Activated T-cell treated with anti-CD3 and anti-CD28 coated beads, Interleukin-2, amount 50 U/mL, for 4 hours (primary cell): ENCODE data around the gene MACROD2. TPM values are rescaled to one million over a fixed set of nuclear protein-coding genes. Genes with fewer than 3 reads are reported as not detected.

Source experiments
- ATAC-seq, 2 donors: fragments of 200-7000 bp; cut with Tn5 transposase; one replicate each; pipeline ENCODE4 v1.10.0; 2021
- DNase-seq: peaks from one replicate; pipeline ENCODE4 v3.0.0-alpha.2; 2020
- H3K27me3 Mint-ChIP-seq: one replicate; pipeline ENCODE4 v1.8.0; 2021; ENCODE audit warnings: low read depth, mixed read lengths
- H3K36me3 Mint-ChIP-seq: one replicate; pipeline ENCODE4 v1.8.0; 2022; ENCODE audit warnings: mixed read lengths; ENCODE audit not compliant: insufficient read depth
- H3K4me1 Mint-ChIP-seq: one replicate; pipeline ENCODE4 v1.8.0; 2021; ENCODE audit warnings: low read depth, mixed read lengths
- H3K4me3 Mint-ChIP-seq: one replicate; pipeline ENCODE4 v1.8.0; 2021; ENCODE audit warnings: mild to moderate bottlenecking, moderate library complexity, mixed read lengths
- H3K9me3 Mint-ChIP-seq: one replicate; pipeline ENCODE4 v1.8.0; 2021; ENCODE audit warnings: mixed read lengths
- total RNA-seq, 3 donors: library from RNA; stranded (reverse); gene quantifications; one replicate each; pipeline ENCODE4 v1.2.1, GENCODE V29; 2021

Gene MACROD2
- total RNA-seq, 3 donors from 2014 or later = 0.10 TPM; not detected in 2

- no peaks in the 10 kb centered on the region for H3K36me3 Mint-ChIP-seq
- no peaks in the 10 kb centered on the region for H3K27me3 Mint-ChIP-seq
- no peak overlapping the region for H3K4me3 Mint-ChIP-seq
- peaks cover 3% of the 10 kb centered on the region for H3K9me3 Mint-ChIP-seq
- DNase-seq (no peak), ATAC-seq (no peak)
- H3K4me1 Mint-ChIP-seq = no peaks in the 10 kb centered on the region
Measured at GRCh38 chr20:15248618-15249395, 1253.5 kb downstream of the MACROD2 start.

DNA sequence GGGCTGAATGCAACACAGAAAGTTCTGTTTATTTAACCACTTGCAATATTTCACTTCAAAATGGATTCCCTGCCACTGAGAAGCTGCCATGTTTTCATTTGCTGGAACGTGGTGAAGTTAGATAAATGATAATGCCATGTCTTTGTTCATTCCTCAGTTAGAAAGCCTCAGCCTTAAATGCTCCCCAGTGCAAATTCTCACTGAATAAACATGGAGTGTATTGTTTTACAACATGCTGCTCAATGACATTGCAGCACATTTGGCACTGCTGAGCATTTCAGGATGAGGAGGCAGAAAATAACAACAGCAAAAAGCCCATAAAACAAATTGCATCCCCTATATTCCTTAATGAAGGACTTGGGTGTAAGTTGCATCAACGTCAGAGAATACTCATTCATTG is 1255.9 kb downstream of the MACROD2 start:
- Mint-ChIP-seq H3K4me3 (no peak overlapping the region), H3K27me3 (no peaks in the 10 kb centered on the region), H3K4me1 (no peaks in the 10 kb centered on the region), H3K36me3 (no peaks in the 10 kb centered on the region), H3K9me3 (peaks cover 12% of the 10 kb centered on the region)
- no peak for ATAC-seq
- DNase-seq = no peak

GRCh38 chr20:15252304-15252703 is 1257.0 kb downstream of the MACROD2 start:
- H3K4me3 Mint-ChIP-seq = no peak overlapping the region
- no peak for ATAC-seq
- H3K9me3 Mint-ChIP-seq = peaks cover 9% of the 10 kb centered on the region
- H3K27me3 Mint-ChIP-seq = no peaks in the 10 kb centered on the region
- no peak for DNase-seq
- H3K4me1 Mint-ChIP-seq = no peaks in the 10 kb centered on the region
- no peaks in the 10 kb centered on the region for H3K36me3 Mint-ChIP-seq

GRCh38 chr20:15253431-15253830 is 1258.1 kb downstream of the MACROD2 start:
- peaks cover 9% of the 10 kb centered on the region for H3K9me3 Mint-ChIP-seq

GRCh38 chr20:15256676-15257568 is 1261.6 kb downstream of the MACROD2 start:
- no peak overlapping the region for H3K4me3 Mint-ChIP-seq
- no peaks in the 10 kb centered on the region for H3K36me3 Mint-ChIP-seq
- no peak for ATAC-seq

More at GRCh38 chr20:15253431-15253830, 1258.1 kb downstream of the MACROD2 start:
- ATAC-seq (no peak), DNase-seq (no peak)
- Mint-ChIP-seq H3K27me3 (no peaks in the 10 kb centered on the region), H3K4me1 (no peaks in the 10 kb centered on the region), H3K36me3 (no peaks in the 10 kb centered on the region), H3K4me3 (no peak overlapping the region)

GRCh38 chr20:15257569-15257870 is 1262.2 kb downstream of the MACROD2 start:
- Mint-ChIP-seq H3K4me1 (no peaks in the 10 kb centered on the region), H3K4me3 (no peak overlapping the region), H3K9me3 (peaks cover 13% of the 10 kb centered on the region), H3K27me3 (no peaks in the 10 kb centered on the region), H3K36me3 (no peaks in the 10 kb centered on the region)
- DNase-seq (no peak), ATAC-seq (no peak)

More at GRCh38 chr20:15256676-15257568, 1261.6 kb downstream of the MACROD2 start:
- Mint-ChIP-seq H3K9me3 (peaks cover 9% of the 10 kb centered on the region), H3K27me3 (no peaks in the 10 kb centered on the region), H3K4me1 (no peaks in the 10 kb centered on the region)
- DNase-seq = no peak

DNA sequence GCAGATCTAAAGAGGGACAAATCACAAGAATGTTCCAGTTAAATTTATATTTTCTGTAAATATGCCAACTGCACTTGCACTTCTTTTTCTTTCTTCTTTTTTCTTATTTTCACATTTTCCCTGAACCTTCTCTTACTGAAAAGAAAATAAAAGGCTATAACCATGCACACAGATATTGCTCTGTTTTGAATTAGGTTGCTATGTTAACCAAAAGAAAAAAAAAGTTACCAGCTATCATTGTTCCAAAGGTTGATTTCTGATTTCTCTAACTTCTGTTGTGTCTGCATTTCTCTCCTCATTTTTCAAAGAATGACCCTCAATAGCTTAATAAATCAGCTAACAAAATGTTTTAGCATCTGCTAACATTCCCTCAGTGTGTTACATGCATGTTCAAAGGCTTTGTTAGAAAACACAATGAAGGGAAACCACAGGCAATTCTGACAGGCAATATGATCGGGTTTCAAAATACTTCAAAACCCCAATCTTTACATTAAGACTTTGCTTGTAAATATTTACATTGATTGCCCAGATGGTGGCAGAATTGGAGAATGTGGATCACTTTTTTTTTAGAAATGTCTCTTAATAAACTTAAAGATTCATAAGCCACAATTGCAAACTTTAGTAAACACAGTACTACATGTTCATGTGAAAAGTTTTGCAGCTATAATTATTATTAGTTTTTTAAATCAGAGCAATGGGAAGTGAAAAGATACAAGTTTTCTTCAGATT is 1270.4 kb downstream of the MACROD2 start:
- ATAC-seq (no peak), DNase-seq (no peak)
- Mint-ChIP-seq H3K36me3 (no peaks in the 10 kb centered on the region), H3K9me3 (peaks cover 13% of the 10 kb centered on the region), H3K27me3 (no peaks in the 10 kb centered on the region), H3K4me1 (no peaks in the 10 kb centered on the region), H3K4me3 (no peak overlapping the region)

DNA sequence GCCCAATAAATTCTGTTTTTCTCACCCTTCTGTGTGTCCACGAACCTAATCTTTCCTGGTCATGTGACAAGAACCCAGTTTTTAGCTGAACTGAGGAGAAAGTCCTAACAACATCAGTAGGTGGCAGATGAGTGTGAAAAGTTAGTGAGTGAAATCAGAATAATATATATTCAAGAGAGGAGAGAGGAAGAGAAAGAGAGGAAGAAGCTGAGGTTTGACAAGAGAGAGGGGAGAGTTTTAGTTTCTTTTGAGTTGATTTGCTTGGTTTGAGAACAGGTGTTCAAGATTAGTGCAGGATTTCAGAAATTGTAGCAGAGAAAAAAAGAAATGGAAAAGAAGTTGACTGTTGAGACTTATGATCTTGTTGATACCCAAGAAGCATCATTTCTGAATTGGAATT is 1272.6 kb downstream of the MACROD2 start:
- DNase-seq (no peak), ATAC-seq (no peak)
- no peaks in the 10 kb centered on the region for H3K36me3 Mint-ChIP-seq

GRCh38 chr20:15278041-15278440 is 1282.7 kb downstream of the MACROD2 start:
- Mint-ChIP-seq H3K9me3 (peaks cover 21% of the 10 kb centered on the region), H3K4me1 (no peaks in the 10 kb centered on the region), H3K27me3 (no peaks in the 10 kb centered on the region), H3K36me3 (no peaks in the 10 kb centered on the region), H3K4me3 (no peak overlapping the region)
- ATAC-seq (no peak), DNase-seq (no peak)

More for the DNA sequence above, 1272.6 kb downstream of the MACROD2 start:
- Mint-ChIP-seq H3K4me3 (no peak overlapping the region), H3K27me3 (no peaks in the 10 kb centered on the region), H3K4me1 (no peaks in the 10 kb centered on the region), H3K9me3 (peaks cover 13% of the 10 kb centered on the region)

GRCh38 chr20:15287329-15287728 is 1292.0 kb downstream of the MACROD2 start:
- Mint-ChIP-seq H3K4me1 (no peaks in the 10 kb centered on the region), H3K27me3 (no peaks in the 10 kb centered on the region), H3K9me3 (peaks cover 16% of the 10 kb centered on the region), H3K36me3 (no peaks in the 10 kb centered on the region), H3K4me3 (no peak overlapping the region)
- ATAC-seq = no peak
- DNase-seq = no peak

GRCh38 chr20:15288106-15288505 is 1292.8 kb downstream of the MACROD2 start:
- ATAC-seq (no peak), DNase-seq (no peak)
- Mint-ChIP-seq H3K4me1 (no peaks in the 10 kb centered on the region), H3K36me3 (no peaks in the 10 kb centered on the region), H3K4me3 (no peak overlapping the region), H3K27me3 (no peaks in the 10 kb centered on the region), H3K9me3 (peaks cover 11% of the 10 kb centered on the region)

GRCh38 chr20:15289337-15289736 is 1294.0 kb downstream of the MACROD2 start:
- Mint-ChIP-seq H3K4me3 (no peak overlapping the region), H3K9me3 (peaks cover 10% of the 10 kb centered on the region), H3K36me3 (no peaks in the 10 kb centered on the region), H3K27me3 (no peaks in the 10 kb centered on the region), H3K4me1 (no peaks in the 10 kb centered on the region)
- DNase-seq = no peak
- no peak for ATAC-seq

GRCh38 chr20:15292405-15292804 is 1297.1 kb downstream of the MACROD2 start:
- Mint-ChIP-seq H3K36me3 (no peaks in the 10 kb centered on the region), H3K4me1 (no peaks in the 10 kb centered on the region), H3K27me3 (no peaks in the 10 kb centered on the region), H3K4me3 (no peak overlapping the region), H3K9me3 (peaks cover 15% of the 10 kb centered on the region)
- DNase-seq = no peak
- no peak for ATAC-seq

DNA sequence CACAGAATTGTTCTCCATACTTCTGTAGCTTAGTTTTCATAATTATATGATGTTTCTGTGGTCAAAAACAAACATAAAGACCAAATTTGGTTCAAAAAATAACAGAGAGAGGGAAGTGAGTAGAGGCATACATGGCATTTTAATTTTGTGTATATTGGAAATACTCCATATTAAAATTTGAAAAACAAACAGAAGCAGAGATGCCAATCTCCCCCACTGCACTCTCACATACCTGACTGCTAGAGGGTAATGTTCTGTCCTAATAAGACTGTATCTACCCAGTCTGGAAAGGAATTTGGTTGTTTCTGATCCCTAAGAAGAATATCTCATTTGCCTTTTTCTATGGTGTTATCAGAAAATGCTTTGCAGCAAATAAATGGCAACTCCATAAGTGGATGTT is 1301.1 kb downstream of the MACROD2 start:
- DNase-seq = no peak
- no peaks in the 10 kb centered on the region for H3K4me1 Mint-ChIP-seq
- no peaks in the 10 kb centered on the region for H3K36me3 Mint-ChIP-seq
- H3K4me3 Mint-ChIP-seq = no peak overlapping the region
- no peaks in the 10 kb centered on the region for H3K27me3 Mint-ChIP-seq
- no peak for ATAC-seq
- peaks cover 14% of the 10 kb centered on the region for H3K9me3 Mint-ChIP-seq
